Panc1 (cell line): ENCODE measurements around the gene THTPA. TPM values are rescaled to one million over a fixed set of nuclear protein-coding genes. Genes with fewer than 3 reads are reported as not detected.
"Not testable (repeated sequence)": the region's sequence is repeated elsewhere in the genome, so short reads cannot be mapped to it uniquely, and the experiment has no call there.

Experiments
- ATAC-seq: fragments of 200-7000 bp; cut with Tn5 transposase; 2 replicates; pipeline ENCODE4 v1.9.1; 2020; ENCODE audit warnings: mild to moderate bottlenecking, moderate library complexity
- BruUV-seq: library from RNA; stranded (reverse); fragments of 400-500 nt; replicated peaks from 2 replicates; lab custom pipeline; 2021; lab: Mats Ljungman, UMichigan
- CTCF ChIA-PET: fragments of 300-600 bp; sonication (Branson Sonifier 250); formaldehyde crosslinking; loops from one replicate; lab custom pipeline; 2022; ENCODE audit warnings: antibody characterized with exemption; lab: Charles Lee
- POLR2A ChIA-PET: fragments of 300-600 bp; sonication (Branson Sonifier 250); formaldehyde crosslinking; loops from one replicate; lab custom pipeline; 2022; ENCODE audit warnings: antibody characterized with exemption; lab: Charles Lee
- DNase-seq: peaks from one replicate; pipeline ENCODE4 v3.0.0-alpha.2; 2010; ENCODE audit warnings: low read depth, low spot score
- H3K27ac ChIP-seq: 2 replicates; pipeline ENCODE4 v1.5.1; 2011; ENCODE audit warnings: mild to moderate bottlenecking, low read length, inconsistent platforms
- H3K27me3 ChIP-seq: fragments of 200-500 bp; sonication (Bioruptor generic); 2 replicates; pipeline ENCODE4 v1.6.0; 2014; ENCODE audit warnings: low read length, inconsistent platforms; ENCODE audit not compliant: control insufficient read depth, insufficient read depth
- H3K36me3 ChIP-seq: fragments of 200-500 bp; sonication (Bioruptor generic); 2 replicates; pipeline ENCODE4 v1.5.1; 2014; ENCODE audit warnings: inconsistent platforms, mild to moderate bottlenecking, low read length, moderate library complexity; ENCODE audit not compliant: control insufficient read depth, insufficient read depth
- H3K4me1 ChIP-seq: 2 replicates; pipeline ENCODE4 v1.5.1; 2011; ENCODE audit warnings: inconsistent platforms, mild to moderate bottlenecking, low read length, moderate library complexity; ENCODE audit not compliant: control insufficient read depth, insufficient read depth
- H3K4me3 ChIP-seq, 2 experiments: 2 replicates each; pipeline ENCODE4 v1.5.1; 2011 to 2012; ENCODE audit warnings: low read depth in 2 of 2, low read length in 2 of 2, mild to moderate bottlenecking in 2 of 2, inconsistent platforms in 1 of 2, moderate library complexity in 1 of 2
- H3K9me3 ChIP-seq: fragments of 200-500 bp; sonication (Bioruptor generic); 2 replicates; pipeline ENCODE4 v1.5.1; 2014; ENCODE audit warnings: low read depth, mild to moderate bottlenecking, inconsistent platforms, low read length, moderate library complexity; ENCODE audit not compliant: control insufficient read depth, insufficient read depth
- CTCF ChIP-seq: fragments of 450-650 bp; IDR thresholded peaks from 2 replicates; pipeline ENCODE4 v1.5.1; 2017; ENCODE audit warnings: mild to moderate bottlenecking
- POLR2AphosphoS5 ChIP-seq: IDR thresholded peaks from 2 replicates; pipeline ENCODE4 v1.6.1; 2012; ENCODE audit warnings: mild to moderate bottlenecking, low read depth, low read length, moderate library complexity
- REST ChIP-seq, 2 experiments: IDR thresholded peaks; 2 replicates each; pipeline ENCODE4 v1.6.1; 2011 to 2012; ENCODE audit warnings: low read depth in 2 of 2, control low read depth in 1 of 2, low read length in 1 of 2, mild to moderate bottlenecking in 1 of 2, moderate library complexity in 1 of 2; ENCODE audit not compliant: insufficient read depth in 1 of 2
- SIN3A ChIP-seq: IDR thresholded peaks from 2 replicates; pipeline ENCODE4 v1.6.1; 2012; ENCODE audit warnings: low read depth, mild to moderate bottlenecking, low read length, moderate library complexity, borderline replicate concordance; ENCODE audit not compliant: insufficient read depth
- TCF7L2 ChIP-seq: IDR thresholded peaks from 2 replicates; pipeline ENCODE4 v1.6.1; 2011; ENCODE audit warnings: mild to moderate bottlenecking, low read depth, low read length, inconsistent platforms
- in situ Hi-C: cut with HindIII; loops from 2 replicates; pipeline ENCODE4 v1.10.0; 2016; ENCODE audit warnings: low sequenced_read_pairs, low pct_unique_long_range_greater_than_20kb
- intact Hi-C: fragments of 100-400 bp; cut with micrococcal nuclease; formaldehyde crosslinking; loops from one replicate; pipeline ENCODE4 v1.10.0; 2022; ENCODE audit not compliant: unreplicated experiment
- total RNA-seq: library from RNA; stranded (reverse); gene quantifications from one replicate; pipeline ENCODE4 v1.2.1, GENCODE V29; 2021; ENCODE audit not compliant: unreplicated experiment

The THTPA gene
- total RNA-seq, 1 experiment from 2014 or later = 13.3 TPM

- TF ChIP-seq CTCF (no peak), SIN3A (no peak), REST (IDR thresholded peaks at IDR 0.05; ENCODE audit: insufficient read depth in 1 of 2, low read depth in 2 of 2, low read length in 1 of 2) (no peak), POLR2AphosphoS5 (no peak), TCF7L2 (no peak)
- no peak for DNase-seq
- Histone ChIP-seq H3K27me3 (no peaks in the 10 kb centered on the region), H3K27ac (no peak overlapping the region), H3K9me3 (no peaks in the 10 kb centered on the region), H3K4me3 (no peak overlapping the region), H3K36me3 (no peaks in the 10 kb centered on the region), H3K4me1 (no peaks in the 10 kb centered on the region)
- BruUV-seq = no TSS peak
- ATAC-seq = no peak
- CTCF ChIA-PET = no interaction called here
- POLR2A ChIA-PET = no interaction called here
- intact Hi-C loops = no loop called here
- in situ Hi-C loops = no loop called here
These were observed 19.6 kb upstream of the THTPA start for GRCh38 chr14:23536494-23536893.

- in situ Hi-C loops, H3K36me3 ChIP-seq, H3K27ac ChIP-seq, H3K4me1 ChIP-seq, BruUV-seq, ATAC-seq, H3K9me3 ChIP-seq, intact Hi-C loops, DNase-seq, H3K27me3 ChIP-seq, CTCF ChIA-PET, H3K4me3 ChIP-seq: not testable (repeated sequence)
- POLR2A ChIA-PET = interaction anchor here (0.6 kb wide), 1 partner anchor 17 kb away, joined by 6 read pairs; no protein-coding TSS in a partner anchor
These were observed 19.2 kb upstream of the THTPA start for GRCh38 chr14:23536906-23537305.

GRCh38 chr14:23537351-23538049 lies 18.6 kb upstream of the THTPA start:
- Histone ChIP-seq H3K4me3 (no peak overlapping the region), H3K27me3 (no peaks in the 10 kb centered on the region), H3K4me1 (no peaks in the 10 kb centered on the region), H3K36me3 (no peaks in the 10 kb centered on the region), H3K9me3 (no peaks in the 10 kb centered on the region), H3K27ac (no peak overlapping the region)
- no peak for ATAC-seq
- ChIA-PET CTCF (interaction anchor here (1.1 kb wide), 1 partner anchor 22 kb away, joined by 3 read pairs; no protein-coding TSS in a partner anchor), POLR2A (interaction anchor here (0.6 to 0.7 kb wide), 2 partner anchors 9 to 17 kb away, joined by 3 to 6 read pairs; no protein-coding TSS in a partner anchor)
- in situ Hi-C loops = no loop called here
- TF ChIP-seq CTCF (no peak), REST (IDR thresholded peaks at IDR 0.05; ENCODE audit: insufficient read depth in 1 of 2, low read depth in 2 of 2, low read length in 1 of 2) (no peak), POLR2AphosphoS5 (no peak), SIN3A (no peak), TCF7L2 (no peak)
- intact Hi-C loops = no loop called here
- BruUV-seq = no TSS peak
- no peak for DNase-seq
